SK-N-SH treated with all-trans-retinoic acid at 6 μM for 48 hours (cell line): Measurements from ENCODE around the gene TMOD2.

Source experiments
- PATZ1 ChIP-seq: fragments of 250-450 bp; sonication (Bioruptor Pico); IDR thresholded peaks from 2 replicates; pipeline ENCODE4 v1.8.0; 2020; ENCODE audit warnings: mild to moderate bottlenecking, moderate library complexity, borderline replicate concordance
- POU6F1 ChIP-seq: fragments of 250-450 bp; sonication (Bioruptor Pico); IDR thresholded peaks from 2 replicates; pipeline ENCODE4 v1.8.0; 2021; ENCODE audit warnings: low read depth, mild to moderate bottlenecking, moderate library complexity, borderline replicate concordance
- RARB ChIP-seq: fragments of 250-450 bp; sonication (Bioruptor Pico); IDR thresholded peaks from 2 replicates; pipeline ENCODE4 v1.8.0; 2021; ENCODE audit warnings: mild to moderate bottlenecking, moderate library complexity
- TOX ChIP-seq: fragments of 250-450 bp; sonication (Bioruptor Pico); IDR thresholded peaks from 2 replicates; pipeline ENCODE4 v1.8.0; 2021; ENCODE audit warnings: mild to moderate bottlenecking, moderate library complexity, borderline replicate concordance
- TSHZ2 ChIP-seq: fragments of 250-450 bp; sonication (Bioruptor Pico); IDR thresholded peaks from 2 replicates; pipeline ENCODE4 v1.5.0; 2020; ENCODE audit warnings: mild to moderate bottlenecking, moderate library complexity
- ZFP3 ChIP-seq: fragments of 250-450 bp; sonication (Bioruptor Pico); IDR thresholded peaks from 2 replicates; pipeline ENCODE4 v1.5.0; 2020; ENCODE audit warnings: mild to moderate bottlenecking, moderate library complexity
- ZNF70 ChIP-seq: fragments of 450-650 bp; formaldehyde crosslinking; IDR thresholded peaks from 2 replicates; pipeline ENCODE4 v1.5.0; 2020; ENCODE audit warnings: mild to moderate bottlenecking, moderate library complexity

- TF ChIP-seq ZNF70 (CRISPR knock-in tag): no peak
- no peak for TF ChIP-seq TSHZ2 (CRISPR knock-in tag)
- TF ChIP-seq ZFP3 (CRISPR knock-in tag): no peak
- TF ChIP-seq PATZ1 (CRISPR knock-in tag): no peak
- no peak for TF ChIP-seq POU6F1 (CRISPR knock-in tag)
- no peak for TF ChIP-seq TOX (CRISPR knock-in tag)
- TF ChIP-seq RARB (CRISPR knock-in tag): no peak
These were observed 5.1 kb downstream of the TMOD2 start for GRCh38 chr15:51756482-51756881.
